WTC11 (cell line): Measurements from ENCODE around the gene CDK5. TPM values are rescaled to one million over a fixed set of nuclear protein-coding genes. Genes with fewer than 3 reads are reported as not detected.
A peak's percentile ranks its signal among the peaks of the same experiment; 100 is the strongest.

Experiments
- ATAC-seq: fragments of 200-7000 bp; cut with Tn5 transposase; 2 replicates; pipeline ENCODE4 v1.10.0; 2021; ENCODE audit warnings: mild to moderate bottlenecking, moderate library complexity
- CTCF ChIA-PET: fragments of 300-600 bp; sonication (Branson Sonifier 250); formaldehyde crosslinking; loops from one replicate; lab custom pipeline; 2021; ENCODE audit warnings: antibody characterized with exemption; lab: Charles Lee
- POLR2A ChIA-PET: fragments of 350-600 bp; sonication (Branson Sonifier 250); formaldehyde crosslinking; loops from one replicate; lab custom pipeline; 2021; ENCODE audit warnings: antibody characterized with exemption; lab: Charles Lee
- DNase-seq: peaks from one replicate; pipeline ENCODE4 v3.0.0; 2021; ENCODE audit warnings: low spot score
- H3K27ac Mint-ChIP-seq: 2 replicates; pipeline ENCODE4 v1.8.0; 2021; ENCODE audit warnings: mixed read lengths
- H3K27me3 Mint-ChIP-seq: 2 replicates; pipeline ENCODE4 v1.8.0; 2021; ENCODE audit warnings: low read depth, mild to moderate bottlenecking, moderate library complexity, mixed read lengths
- H3K36me3 Mint-ChIP-seq: 2 replicates; pipeline ENCODE4 v1.8.0; 2021; ENCODE audit warnings: mixed read lengths
- H3K4me1 Mint-ChIP-seq: 2 replicates; pipeline ENCODE4 v1.8.0; 2022; ENCODE audit warnings: mixed read lengths
- H3K4me3 Mint-ChIP-seq: 2 replicates; pipeline ENCODE4 v1.8.0; 2021; ENCODE audit warnings: mild to moderate bottlenecking, moderate library complexity, mixed read lengths
- H3K9me3 Mint-ChIP-seq: 2 replicates; pipeline ENCODE4 v1.8.0; 2021; ENCODE audit warnings: mixed read lengths
- AFF4 ChIP-seq: sonication (generic); formaldehyde crosslinking; IDR thresholded peaks from 2 replicates; pipeline ENCODE4 v1.8.1; 2023; ENCODE audit warnings: mild to moderate bottlenecking, missing genetic modification reagents, borderline replicate concordance
- ARID4B ChIP-seq: sonication (generic); formaldehyde crosslinking; IDR thresholded peaks from 2 replicates; pipeline ENCODE4 v1.8.0; 2023; ENCODE audit warnings: missing genetic modification reagents, mild to moderate bottlenecking, borderline replicate concordance
- CREM ChIP-seq: sonication (generic); formaldehyde crosslinking; IDR thresholded peaks from 2 replicates; pipeline ENCODE4 v1.8.1; 2022; ENCODE audit warnings: mild to moderate bottlenecking, missing genetic modification reagents, moderate library complexity
- EMX1 ChIP-seq: fragments of 250-450 bp; sonication (Bioruptor Pico); IDR thresholded peaks from 2 replicates; pipeline ENCODE4 v1.8.0; 2021; ENCODE audit warnings: mild to moderate bottlenecking
- FOXK1 ChIP-seq: sonication (generic); formaldehyde crosslinking; IDR thresholded peaks from 2 replicates; pipeline ENCODE4 v1.8.0; 2022; ENCODE audit warnings: mild to moderate bottlenecking, moderate library complexity, missing genetic modification reagents
- GTF2I ChIP-seq: fragments of 250-450 bp; sonication (Bioruptor Pico); conservative IDR thresholded peaks from 2 replicates; pipeline ENCODE4 v1.4.0; 2021; ENCODE audit warnings: mild to moderate bottlenecking
- HMGXB4 ChIP-seq: sonication (generic); formaldehyde crosslinking; IDR thresholded peaks from 2 replicates; pipeline ENCODE4 v1.8.1; 2023; ENCODE audit warnings: mild to moderate bottlenecking, moderate library complexity, missing genetic modification reagents
- MYBL2 ChIP-seq: sonication (generic); formaldehyde crosslinking; IDR thresholded peaks from 2 replicates; pipeline ENCODE4 v1.8.1; 2023; ENCODE audit warnings: mild to moderate bottlenecking, moderate library complexity, missing genetic modification reagents
- NFYB ChIP-seq: sonication (generic); formaldehyde crosslinking; conservative IDR thresholded peaks from 2 replicates; pipeline ENCODE4 v1.8.0; 2022; ENCODE audit warnings: low read depth, missing genetic modification reagents
- TEAD1 ChIP-seq: sonication (generic); formaldehyde crosslinking; IDR thresholded peaks from 2 replicates; pipeline ENCODE4 v1.8.0; 2022; ENCODE audit warnings: mild to moderate bottlenecking, missing genetic modification reagents
- USF1 ChIP-seq: sonication (generic); formaldehyde crosslinking; IDR thresholded peaks from 2 replicates; pipeline ENCODE4 v1.8.0; 2022; ENCODE audit warnings: mild to moderate bottlenecking, missing genetic modification reagents
- ZNF121 ChIP-seq: sonication (generic); formaldehyde crosslinking; IDR thresholded peaks from 2 replicates; pipeline ENCODE4 v1.8.0; 2023; ENCODE audit warnings: missing genetic modification reagents
- ZNF512 ChIP-seq: sonication (generic); formaldehyde crosslinking; IDR thresholded peaks from 2 replicates; pipeline ENCODE4 v1.8.1; 2022; ENCODE audit warnings: missing genetic modification reagents, borderline replicate concordance
- ZSCAN18 ChIP-seq: fragments of 250-450 bp; sonication (Bioruptor Pico); IDR thresholded peaks from 2 replicates; pipeline ENCODE4 v2.1.2; 2022; ENCODE audit warnings: mild to moderate bottlenecking, moderate library complexity
- total RNA-seq: library from RNA; stranded (reverse); gene quantifications from 3 replicates; pipeline ENCODE4 v1.2.3, GENCODE V29; 2021

CDK5 gene
- total RNA-seq, 1 experiment from 2014 or later: 27.8 TPM

- peak; percentile 66; the same call in 1 of the 2 replicates for TF ChIP-seq HMGXB4 (CRISPR knock-in tag)
- peak; percentile 44; the same call in 1 of the 2 replicates for TF ChIP-seq NFYB (CRISPR knock-in tag)
- no peak for TF ChIP-seq AFF4 (CRISPR knock-in tag)
- peak; percentile 49; the same call in 1 of the 2 replicates for TF ChIP-seq MYBL2 (CRISPR knock-in tag)
These were observed 28.3 kb upstream of the CDK5 start, which contains the start of gene AGAP3 (continued) for GRCh38 chr7:151085691-151086620.

- H3K9me3 Mint-ChIP-seq: no peaks in the 10 kb centered on the region
- CTCF ChIA-PET: interaction anchor here (0.6 to 2.1 kb wide), 17 partner anchors 8 to 142 kb away, joined by 3 to 19 read pairs (median 4); partner anchors contain the start of genes ABCB8 and ABCF2
These were observed 27.6 kb upstream of the CDK5 start for GRCh38 chr7:151085329-151085690.

GRCh38 chr7:151083824-151084160 lies 26.1 kb upstream of the CDK5 start:
- Mint-ChIP-seq H3K27ac (no peak overlapping the region), H3K9me3 (no peaks in the 10 kb centered on the region), H3K36me3 (no peaks in the 10 kb centered on the region), H3K27me3 (peaks cover 10% of the 10 kb centered on the region), H3K4me1 (peaks cover 37% of the 10 kb centered on the region), H3K4me3 (peak overlapping the region; percentile 87)
- ATAC-seq: no peak
- no peak for DNase-seq
- POLR2A ChIA-PET: interaction anchor here (1.9 kb wide), 1 partner anchor 21 kb away, joined by 7 read pairs; no protein-coding TSS in a partner anchor
- CTCF ChIA-PET: interaction anchor here (1.0 to 1.9 kb wide), 5 partner anchors 28 to 75 kb away, joined by 3 to 5 read pairs (median 5); no protein-coding TSS in a partner anchor
- no peak for TF ChIP-seq EMX1
- TF ChIP-seq FOXK1 (CRISPR knock-in tag): no peak
- no peak for TF ChIP-seq GTF2I
- no peak for TF ChIP-seq ZNF121 (CRISPR knock-in tag)
- TF ChIP-seq NFYB (CRISPR knock-in tag): no peak
- no peak for TF ChIP-seq ZSCAN18
- no peak for TF ChIP-seq ARID4B (CRISPR knock-in tag)
- TF ChIP-seq USF1 (CRISPR knock-in tag): no peak
- no peak for TF ChIP-seq CREM (CRISPR knock-in tag)

More at GRCh38 chr7:151085329-151085690, 27.6 kb upstream of the CDK5 start:
- Mint-ChIP-seq H3K4me1 (peaks cover 39% of the 10 kb centered on the region), H3K36me3 (no peaks in the 10 kb centered on the region), H3K4me3 (peak overlapping the region; percentile 84), H3K27me3 (peaks cover 18% of the 10 kb centered on the region), H3K27ac (peak overlapping the region; percentile 67)
- no peak for TF ChIP-seq ZNF512 (CRISPR knock-in tag)
- TF ChIP-seq TEAD1: peak; percentile 46; the same call in 1 of the 2 replicates
- ATAC-seq (no peak), DNase-seq (no peak)
- POLR2A ChIA-PET: interaction anchor here (0.7 to 1.0 kb wide), 6 partner anchors 23 to 142 kb away, joined by 3 to 6 read pairs (median 4); no protein-coding TSS in a partner anchor
